ENCODE results near the gene ITSN2. TPM values are rescaled to one million over a fixed set of nuclear protein-coding genes. Genes with fewer than 3 reads are reported as not detected.
"Not testable (repeated sequence)": the region's sequence is repeated elsewhere in the genome, so short reads cannot be mapped to it uniquely, and the experiment has no call there.

ITSN2 gene
- total RNA-seq, 1 experiment from 2014 or later, result 30.7 TPM

GRCh38 chr2:24382363-24383073 is 22.2 kb upstream of the ITSN2 start:
- H3K4me1 ChIP-seq (replicated peaks), result 0 out of 2 replicates have a peak, but pooled peaks cover 3% of the 10 kb centered on the region
- no peak overlapping the region for H3K27ac ChIP-seq
- H3K36me3 ChIP-seq, result no peaks in the 10 kb centered on the region
- H3K9me3 ChIP-seq (replicated peaks), result no peaks in the 10 kb centered on the region
- no peaks in the 10 kb centered on the region for H3K27me3 ChIP-seq (replicated peaks)
- peak; percentile 41 to 52 for DNase-seq (ENCODE audit: low read depth in 1 of 2, low spot score in 2 of 2)
- H3K4me3 ChIP-seq, result no peak overlapping the region

GRCh38 chr2:24380820-24381219 is 20.5 kb upstream of the ITSN2 start:
- H3K9me3 ChIP-seq (replicated peaks), result no peaks in the 10 kb centered on the region
- 0 out of 2 replicates have a peak, but pooled peaks cover 3% of the 10 kb centered on the region for H3K4me1 ChIP-seq (replicated peaks)
- no peaks in the 10 kb centered on the region for H3K27me3 ChIP-seq (replicated peaks)
- H3K36me3 ChIP-seq, result no peaks in the 10 kb centered on the region
- no peak overlapping the region for H3K4me3 ChIP-seq
- no peak overlapping the region for H3K27ac ChIP-seq
- no peak for DNase-seq (ENCODE audit: low read depth in 1 of 2, low spot score in 2 of 2)

GRCh38 chr2:24375349-24376087 is 15.2 kb upstream of the ITSN2 start:
- Histone ChIP-seq H3K4me3 (no peak overlapping the region), H3K27me3 (replicated peaks) (no peaks in the 10 kb centered on the region), H3K27ac (no peak overlapping the region), H3K4me1 (replicated peaks) (no peaks in the 10 kb centered on the region), H3K9me3 (replicated peaks) (no peaks in the 10 kb centered on the region), H3K36me3 (no peaks in the 10 kb centered on the region)
- DNase-seq (ENCODE audit: low read depth in 1 of 2, low spot score in 2 of 2), result no peak

GRCh38 chr2:24374301-24374700 is 14.0 kb upstream of the ITSN2 start:
- DNase-seq (ENCODE audit: low read depth in 1 of 2, low spot score in 2 of 2), result no peak
- H3K27ac ChIP-seq, result no peak overlapping the region
- no peaks in the 10 kb centered on the region for H3K27me3 ChIP-seq (replicated peaks)
- H3K4me3 ChIP-seq, result no peak overlapping the region
- no peaks in the 10 kb centered on the region for H3K4me1 ChIP-seq (replicated peaks)
- no peaks in the 10 kb centered on the region for H3K9me3 ChIP-seq (replicated peaks)
- H3K36me3 ChIP-seq, result no peaks in the 10 kb centered on the region

GRCh38 chr2:24372033-24372432 is 11.7 kb upstream of the ITSN2 start:
- Histone ChIP-seq H3K36me3 (no peaks in the 10 kb centered on the region), H3K9me3 (replicated peaks) (no peaks in the 10 kb centered on the region), H3K4me3 (no peak overlapping the region), H3K4me1 (replicated peaks) (no peaks in the 10 kb centered on the region), H3K27me3 (replicated peaks) (no peaks in the 10 kb centered on the region), H3K27ac (no peak overlapping the region)
- DNase-seq (ENCODE audit: low read depth in 1 of 2, low spot score in 2 of 2), result no peak

- Histone ChIP-seq H3K4me3 (no peak overlapping the region), H3K27ac (no peak overlapping the region), H3K27me3 (replicated peaks) (no peaks in the 10 kb centered on the region), H3K36me3 (no peaks in the 10 kb centered on the region), H3K9me3 (replicated peaks) (no peaks in the 10 kb centered on the region), H3K4me1 (replicated peaks) (peaks cover 3% of the 10 kb centered on the region)
- DNase-seq (ENCODE audit: low read depth in 1 of 2, low spot score in 2 of 2), result no peak
Observed at GRCh38 chr2:24365826-24366225, 5.5 kb upstream of the ITSN2 start.

GRCh38 chr2:24365051-24365450 is 4.7 kb upstream of the ITSN2 start:
- H3K36me3 ChIP-seq, result peaks cover 6% of the 10 kb centered on the region
- peaks cover 2% of the 10 kb centered on the region; the same call in 1 of the 2 replicates for H3K9me3 ChIP-seq (replicated peaks)
- no peak overlapping the region for H3K4me3 ChIP-seq
- no peaks in the 10 kb centered on the region for H3K27me3 ChIP-seq (replicated peaks)
- H3K27ac ChIP-seq, result no peak overlapping the region
- no peak for DNase-seq (ENCODE audit: low read depth in 1 of 2, low spot score in 2 of 2)
- peaks cover 7% of the 10 kb centered on the region for H3K4me1 ChIP-seq (replicated peaks)

- peaks cover 10% of the 10 kb centered on the region for H3K36me3 ChIP-seq
- DNase-seq (ENCODE audit: low read depth in 1 of 2, low spot score in 2 of 2), result no peak
- no peaks in the 10 kb centered on the region for H3K27me3 ChIP-seq (replicated peaks)
- peaks cover 3% of the 10 kb centered on the region; the same call in 1 of the 2 replicates for H3K9me3 ChIP-seq (replicated peaks)
- H3K4me3 ChIP-seq, result no peak overlapping the region
- peaks cover 15% of the 10 kb centered on the region for H3K4me1 ChIP-seq (replicated peaks)
- no peak overlapping the region for H3K27ac ChIP-seq
Observed at GRCh38 chr2:24363301-24363700, 3.0 kb upstream of the ITSN2 start.

- no peak for DNase-seq (ENCODE audit: low read depth in 1 of 2, low spot score in 2 of 2)
- Histone ChIP-seq H3K36me3 (peaks cover 10% of the 10 kb centered on the region), H3K4me1 (replicated peaks) (peaks cover 15% of the 10 kb centered on the region), H3K27me3 (replicated peaks) (no peaks in the 10 kb centered on the region), H3K27ac (no peak overlapping the region), H3K9me3 (replicated peaks) (peaks cover 3% of the 10 kb centered on the region; the same call in 1 of the 2 replicates), H3K4me3 (no peak overlapping the region)
Observed at GRCh38 chr2:24362253-24362652, 1.9 kb upstream of the ITSN2 start.

- H3K27me3 ChIP-seq (replicated peaks), result no peaks in the 10 kb centered on the region
- H3K9me3 ChIP-seq (replicated peaks), result peaks cover 3% of the 10 kb centered on the region; the same call in 1 of the 2 replicates
- no peak for DNase-seq (ENCODE audit: low read depth in 1 of 2, low spot score in 2 of 2)
- peaks cover 15% of the 10 kb centered on the region for H3K4me1 ChIP-seq (replicated peaks)
- H3K27ac ChIP-seq, result peak overlapping the region; percentile 75
- peak overlapping the region; percentile 99 for H3K4me3 ChIP-seq
- peaks cover 10% of the 10 kb centered on the region for H3K36me3 ChIP-seq
Observed at GRCh38 chr2:24360963-24361330, 611 bp upstream of the ITSN2 start.

GRCh38 chr2:24359129-24360049 is 947 bp downstream of the ITSN2 start:
- Histone ChIP-seq H3K27me3 (replicated peaks) (no peaks in the 10 kb centered on the region), H3K9me3 (replicated peaks) (peaks cover 3% of the 10 kb centered on the region; the same call in 1 of the 2 replicates), H3K4me3 (peak overlapping the region; percentile 99), H3K36me3 (peaks cover 10% of the 10 kb centered on the region), H3K4me1 (replicated peaks) (peaks cover 15% of the 10 kb centered on the region), H3K27ac (peak overlapping the region; percentile 75; the same call in 1 of the 2 replicates)
- DNase-seq (ENCODE audit: low read depth in 1 of 2, low spot score in 2 of 2), result no peak

GRCh38 chr2:24357767-24358166 is 2.6 kb downstream of the ITSN2 start:
- peaks cover 15% of the 10 kb centered on the region for H3K4me1 ChIP-seq (replicated peaks)
- DNase-seq (ENCODE audit: low read depth in 1 of 2, low spot score in 2 of 2); H3K27me3 ChIP-seq (replicated peaks); H3K4me3 ChIP-seq; H3K9me3 ChIP-seq (replicated peaks); H3K27ac ChIP-seq; H3K36me3 ChIP-seq: not testable (repeated sequence)

GRCh38 chr2:24357115-24357514 is 3.2 kb downstream of the ITSN2 start:
- H3K27ac ChIP-seq; H3K9me3 ChIP-seq (replicated peaks): not testable (repeated sequence)

More at GRCh38 chr2:24357115-24357514, 3.2 kb downstream of the ITSN2 start:
- peaks cover 20% of the 10 kb centered on the region for H3K4me1 ChIP-seq (replicated peaks)
- not testable (repeated sequence) for H3K4me3 ChIP-seq; DNase-seq (ENCODE audit: low read depth in 1 of 2, low spot score in 2 of 2); H3K36me3 ChIP-seq; H3K27me3 ChIP-seq (replicated peaks)

All from SJSA1 (cell line).